Measurements from ENCODE around the gene DYNC2I2.
A peak's percentile ranks its signal among the peaks of the same experiment; 100 is the strongest.

DYNC2I2 gene

GRCh38 chr9:128690684-128691034, 34.0 kb upstream of the DYNC2I2 start:
- DNase-seq: no peak
- no peak for TF ChIP-seq POLR2A (IDR thresholded peaks at IDR 0.05; ENCODE audit: low read length)
- no peak for TF ChIP-seq GATA1 (IDR thresholded peaks at IDR 0.05; ENCODE audit: low read depth, low read length)

GRCh38 chr9:128689820-128690683, 33.4 kb upstream of the DYNC2I2 start:
- DNase-seq: peak; percentile 70 to 77
- no peak for TF ChIP-seq GATA1 (IDR thresholded peaks at IDR 0.05; ENCODE audit: low read depth, low read length)
- no peak for TF ChIP-seq POLR2A (IDR thresholded peaks at IDR 0.05; ENCODE audit: low read length)

GRCh38 chr9:128689293-128689774, 32.7 kb upstream of the DYNC2I2 start:
- no peak for TF ChIP-seq GATA1 (IDR thresholded peaks at IDR 0.05; ENCODE audit: low read depth, low read length)
- peak; percentile 11 for TF ChIP-seq POLR2A (IDR thresholded peaks at IDR 0.05; ENCODE audit: low read length)
- peak; percentile 81 to 88 for DNase-seq

- TF ChIP-seq GATA1 (IDR thresholded peaks at IDR 0.05; ENCODE audit: low read depth, low read length) (no peak), POLR2A (IDR thresholded peaks at IDR 0.05; ENCODE audit: low read length) (peak; percentile 75)
- DNase-seq: peak; percentile 96 to 98
These were observed 32.0 kb upstream of the DYNC2I2 start, which contains the start of gene SET for GRCh38 chr9:128688501-128689292. SET (plus strand) TSS chr9:128689222; CDS start chr9:128689583, 361 bp downstream.

- no peak for TF ChIP-seq GATA1 (IDR thresholded peaks at IDR 0.05; ENCODE audit: low read depth, low read length)
- TF ChIP-seq POLR2A (IDR thresholded peaks at IDR 0.05; ENCODE audit: low read length): no peak
These were observed 30.8 kb upstream of the DYNC2I2 start for GRCh38 chr9:128687453-128687852.

GRCh38 chr9:128685636-128686489, 29.2 kb upstream of the DYNC2I2 start:
- DNase-seq: peak; percentile 63 to 77
- TF ChIP-seq POLR2A (IDR thresholded peaks at IDR 0.05; ENCODE audit: low read length) (no peak), GATA1 (IDR thresholded peaks at IDR 0.05; ENCODE audit: low read depth, low read length) (no peak)

More at GRCh38 chr9:128687453-128687852, 30.8 kb upstream of the DYNC2I2 start:
- no peak for DNase-seq

GRCh38 chr9:128684325-128685199, 27.9 kb upstream of the DYNC2I2 start:
- DNase-seq: peak; percentile 42 to 47
- TF ChIP-seq POLR2A (IDR thresholded peaks at IDR 0.05; ENCODE audit: low read length) (no peak), GATA1 (IDR thresholded peaks at IDR 0.05; ENCODE audit: low read depth, low read length) (no peak)

GRCh38 chr9:128684065-128684324, 27.3 kb upstream of the DYNC2I2 start:
- TF ChIP-seq GATA1 (IDR thresholded peaks at IDR 0.05; ENCODE audit: low read depth, low read length) (no peak), POLR2A (IDR thresholded peaks at IDR 0.05; ENCODE audit: low read length) (no peak)

GRCh38 chr9:128683340-128684064, 26.9 kb upstream of the DYNC2I2 start:
- DNase-seq: no peak
- no peak for TF ChIP-seq POLR2A (IDR thresholded peaks at IDR 0.05; ENCODE audit: low read length)
- no peak for TF ChIP-seq GATA1 (IDR thresholded peaks at IDR 0.05; ENCODE audit: low read depth, low read length)

More at GRCh38 chr9:128684065-128684324, 27.3 kb upstream of the DYNC2I2 start:
- DNase-seq: no peak

- no peak for DNase-seq
- TF ChIP-seq GATA1 (IDR thresholded peaks at IDR 0.05; ENCODE audit: low read depth, low read length) (no peak), POLR2A (IDR thresholded peaks at IDR 0.05; ENCODE audit: low read length) (no peak)
These were observed 21.1 kb upstream of the DYNC2I2 start for GRCh38 chr9:128677794-128678193.

- DNase-seq: no peak
- TF ChIP-seq POLR2A (IDR thresholded peaks at IDR 0.05; ENCODE audit: low read length) (no peak), GATA1 (IDR thresholded peaks at IDR 0.05; ENCODE audit: low read depth, low read length) (no peak)
These were observed 18.7 kb upstream of the DYNC2I2 start for GRCh38 chr9:128675382-128675781.

GRCh38 chr9:128669786-128670185, 13.1 kb upstream of the DYNC2I2 start:
- no peak for TF ChIP-seq GATA1 (IDR thresholded peaks at IDR 0.05; ENCODE audit: low read depth, low read length)
- TF ChIP-seq POLR2A (IDR thresholded peaks at IDR 0.05; ENCODE audit: low read length): no peak

GRCh38 chr9:128666481-128666941, 9.9 kb upstream of the DYNC2I2 start:
- DNase-seq: peak in 1 of 2 experiments; percentile 25

More at GRCh38 chr9:128669786-128670185, 13.1 kb upstream of the DYNC2I2 start:
- DNase-seq: no peak
